H1 (cell line): ENCODE data around the gene DCBLD2. TPM values are rescaled to one million over a fixed set of nuclear protein-coding genes. Genes with fewer than 3 reads are reported as not detected.

Experiments used
- CTCF ChIA-PET: fragments of 300-600 bp; sonication (Branson Sonifier 250); formaldehyde crosslinking; loops from one replicate; lab custom pipeline; 2021; ENCODE audit not compliant: partially characterized antibody; lab: Charles Lee
- POLR2A ChIA-PET: fragments of 300-600 bp; sonication (Branson Sonifier 250); formaldehyde crosslinking; loops from one replicate; lab custom pipeline; 2021; ENCODE audit warnings: inconsistent platforms; ENCODE audit not compliant: partially characterized antibody; lab: Charles Lee
- DNase-seq, 2 experiments: peaks; one replicate each; pipeline versions ENCODE4 v3.0.0 to v3.0.0-alpha.2; 2010 to 2022; ENCODE audit warnings: low spot score in 2 of 2, low read depth in 1 of 2, mixed read lengths in 1 of 2
- FAIRE-seq: peaks from 2 replicates; lab custom pipeline; 2011; peaks lifted over from hg19 to GRCh38; lab: Jason Lieb, UNC
- H2AFZ ChIP-seq: 2 replicates; pipeline ENCODE4 v1.8.1; 2012; ENCODE audit warnings: low read length, inconsistent platforms
- H2AK5ac ChIP-seq: 2 replicates; pipeline ENCODE4 v1.6.1; 2013; ENCODE audit warnings: low read depth, low read length
- H2BK120ac ChIP-seq: replicated peaks from 2 replicates; pipeline ENCODE3; 2013; ENCODE audit warnings: low read depth, low read length, inconsistent platforms
- H2BK12ac ChIP-seq: 2 replicates; pipeline ENCODE4 v1.6.1; 2013; ENCODE audit warnings: low read depth, low read length
- H2BK15ac ChIP-seq: 2 replicates; pipeline ENCODE4 v1.6.1; 2013; ENCODE audit warnings: low read length
- H2BK20ac ChIP-seq: 2 replicates; pipeline ENCODE4 v1.6.1; 2013; ENCODE audit warnings: low read length
- H2BK5ac ChIP-seq: 2 replicates; pipeline ENCODE4 v1.6.1; 2013; ENCODE audit warnings: low read depth, low read length
- H3K14ac ChIP-seq: 2 replicates; pipeline ENCODE4 v1.6.1; 2013; ENCODE audit warnings: inconsistent platforms; ENCODE audit not compliant: insufficient read length
- H3K18ac ChIP-seq: 2 replicates; pipeline ENCODE4 v1.6.1; 2013; ENCODE audit warnings: low read length; ENCODE audit errors: extremely low read depth
- H3K23ac ChIP-seq: 2 replicates; pipeline ENCODE4 v1.6.1; 2013; ENCODE audit warnings: inconsistent platforms; ENCODE audit not compliant: insufficient read length
- H3K23me2 ChIP-seq: 2 replicates; pipeline ENCODE4 v1.6.1; 2013; ENCODE audit warnings: low read depth, low read length
- H3K27ac ChIP-seq: 2 replicates; pipeline ENCODE4 v1.6.1; 2011; ENCODE audit warnings: low read depth, low read length, inconsistent platforms
- H3K27me3 ChIP-seq, 4 experiments: replicated peaks in 1 of 4; 1 replicate in 1 of 4; 2 replicates in 3 of 4; pipeline versions ENCODE4 v1.6.1 to v1.8.1; 2011 to 2013; ENCODE audit warnings: low read length in 3 of 4, mild to moderate bottlenecking in 3 of 4, inconsistent platforms in 2 of 4, mixed read lengths in 2 of 4, moderate library complexity in 1 of 4; ENCODE audit not compliant: control insufficient read depth in 3 of 4, insufficient read depth in 3 of 4; ENCODE audit errors: extremely low read depth in 1 of 4
- H3K36me3 ChIP-seq, 4 experiments: 2 replicates each; pipeline versions ENCODE4 v1.6.1 to v1.8.1; 2011 to 2013; ENCODE audit warnings: mild to moderate bottlenecking in 4 of 4, low read length in 3 of 4, moderate library complexity in 2 of 4, control low read depth in 1 of 4, inconsistent platforms in 1 of 4; ENCODE audit not compliant: insufficient read depth in 4 of 4, control insufficient read depth in 2 of 4
- H3K4ac ChIP-seq: replicated peaks from 2 replicates; pipeline ENCODE3; 2013; ENCODE audit warnings: low read length, low read depth, mixed read lengths, inconsistent platforms; ENCODE audit not compliant: insufficient read length
- H3K4me1 ChIP-seq, 4 experiments: replicated peaks in 1 of 4; 1 replicate in 1 of 4; 2 replicates in 3 of 4; pipeline versions ENCODE4 v1.6.1 to v1.8.1; 2011 to 2013; ENCODE audit warnings: low read length in 3 of 4, inconsistent platforms in 2 of 4, mixed read lengths in 1 of 4; ENCODE audit not compliant: insufficient read depth in 4 of 4, control insufficient read depth in 3 of 4
- H3K4me2 ChIP-seq, 2 experiments: 2 replicates each; pipeline versions ENCODE4 v1.6.1 to v1.8.1; 2011 to 2013; ENCODE audit warnings: low read depth in 2 of 2, low read length in 2 of 2, control low read depth in 1 of 2, inconsistent platforms in 1 of 2, mild to moderate bottlenecking in 1 of 2; ENCODE audit not compliant: insufficient read depth in 1 of 2
- H3K4me3 ChIP-seq, 4 experiments: fragments of 200-600, 300-600 bp in 1 of 4; sonication (generic), shearing (Covaris generic), sonication (Bioruptor Twin) in 1 of 4; 2 replicates each; pipeline versions ENCODE4 v1.5.1 to v1.8.1; 2011 to 2016; ENCODE audit warnings: low read length in 4 of 4, low read depth in 3 of 4, control low read depth in 2 of 4, inconsistent platforms in 2 of 4, mild to moderate bottlenecking in 2 of 4, mixed read lengths in 1 of 4, moderate library complexity in 1 of 4; ENCODE audit not compliant: insufficient read depth in 2 of 4; ENCODE audit errors: extremely low read depth in 1 of 4
- H3K56ac ChIP-seq: replicated peaks from 2 replicates; pipeline ENCODE3; 2013; ENCODE audit warnings: low read depth, mild to moderate bottlenecking, mixed read lengths, low read length, inconsistent platforms; ENCODE audit not compliant: insufficient read length
- H3K79me1 ChIP-seq: 2 replicates; pipeline ENCODE4 v1.6.1; 2013; ENCODE audit warnings: low read depth, low read length, control low read depth
- H3K79me2 ChIP-seq, 2 experiments: 2 replicates each; pipeline versions ENCODE4 v1.6.1 to v1.8.1; 2012 to 2013; ENCODE audit warnings: low read length in 2 of 2, mild to moderate bottlenecking in 2 of 2, inconsistent platforms in 1 of 2; ENCODE audit not compliant: insufficient read depth in 2 of 2, control insufficient read depth in 1 of 2
- H3K9ac ChIP-seq, 4 experiments: replicated peaks in 1 of 4; 1 replicate in 1 of 4; 2 replicates in 3 of 4; pipeline versions ENCODE4 v1.6.1 to v1.8.1; 2011 to 2013; ENCODE audit warnings: low read depth in 3 of 4, low read length in 3 of 4, control low read depth in 2 of 4, mild to moderate bottlenecking in 2 of 4, moderate library complexity in 2 of 4, inconsistent platforms in 1 of 4; ENCODE audit errors: extremely low read depth in 1 of 4
- H3K9me3 ChIP-seq, 2 experiments: 2 replicates each; pipeline versions ENCODE4 v1.6.1 to v1.8.1; 2012 to 2013; ENCODE audit warnings: mild to moderate bottlenecking in 2 of 2, moderate library complexity in 2 of 2, control low read depth in 1 of 2, inconsistent platforms in 1 of 2, low read depth in 1 of 2, low read length in 1 of 2, mixed read lengths in 1 of 2; ENCODE audit not compliant: insufficient read depth in 2 of 2
- H4K20me1 ChIP-seq, 2 experiments: replicated peaks in 1 of 2; 2 replicates each; pipeline versions ENCODE3 to v1.8.1; 2011 to 2013; ENCODE audit warnings: inconsistent platforms in 2 of 2, low read length in 2 of 2, mild to moderate bottlenecking in 1 of 2; ENCODE audit not compliant: insufficient read depth in 2 of 2, control insufficient read depth in 1 of 2
- H4K5ac ChIP-seq: 2 replicates; pipeline ENCODE4 v1.6.1; 2013; ENCODE audit warnings: low read length, low read depth, mixed read lengths, inconsistent platforms; ENCODE audit not compliant: insufficient read length
- H4K8ac ChIP-seq: 2 replicates; pipeline ENCODE4 v1.8.0; 2013; ENCODE audit warnings: mild to moderate bottlenecking, moderate library complexity, low read length, inconsistent platforms; ENCODE audit not compliant: insufficient read depth; ENCODE audit errors: extremely low read depth
- H4K91ac ChIP-seq: replicated peaks from 2 replicates; pipeline ENCODE3; 2013; ENCODE audit warnings: low read length, mixed read lengths, inconsistent platforms; ENCODE audit not compliant: insufficient read length
- ATF3 ChIP-seq: IDR thresholded peaks from 2 replicates; pipeline ENCODE4 v1.6.1; 2011; ENCODE audit warnings: low read depth, mild to moderate bottlenecking, low read length; ENCODE audit not compliant: insufficient read depth
- EGR1 ChIP-seq: IDR thresholded peaks from 2 replicates; pipeline ENCODE4 v1.6.1; 2011; ENCODE audit warnings: low read depth, low read length, borderline replicate concordance
- PHF8 ChIP-seq: fragments of 200-600 bp; sonication (generic); conservative IDR thresholded peaks from 2 replicates; pipeline ENCODE4 v1.7.1; 2012; ENCODE audit warnings: low read depth, mild to moderate bottlenecking, inconsistent platforms, low read length, moderate library complexity
- RFX5 ChIP-seq: IDR thresholded peaks from 2 replicates; pipeline ENCODE4 v1.6.1; 2011; ENCODE audit warnings: low read depth, low read length, improper control_type of control experiment, borderline replicate concordance
- TAF7 ChIP-seq: optimal IDR thresholded peaks from 2 replicates; pipeline ENCODE3; 2011; ENCODE audit warnings: low read depth, mild to moderate bottlenecking, inconsistent platforms, low read length, moderate library complexity, borderline replicate concordance
- WGBS, 2 experiments: shearing (Covaris generic) in 1 of 2; methylation state at CpG; one replicate each; pipeline versions ENCODE4 v1.1.6 to v1.1.7; 2013 to 2015; ENCODE audit warnings: low lambda C conversion rate in 2 of 2, mixed read lengths in 2 of 2, inconsistent platforms in 1 of 2, low coverage in 1 of 2, missing lambda C conversion rate in 1 of 2; ENCODE audit not compliant: insufficient replicate concordance in 2 of 2, insufficient coverage in 1 of 2, insufficient read length in 1 of 2; ENCODE audit errors: extremely low coverage in 1 of 2, missing lambda C conversion rate in 1 of 2; 5-methylcytosine and 5-hydroxymethylcytosine counted together
- polyA plus RNA-seq, 7 experiments: library from polyadenylated mRNA; depleted of rRNA in 3 of 7; stranded (reverse) in 5 of 7; unstranded in 2 of 7; fragments of >200 nt in 5 of 7; fragments of 200-250 nt in 2 of 7; gene quantifications; 1 replicate in 5 of 7; 2 replicates in 1 of 7; 4 replicates in 1 of 7; pipeline versions ENCODE4 v1.2.1 to v1.2.3, GENCODE V29; 2011 to 2013; ENCODE audit warnings: missing spikeins in 2 of 7, mixed read lengths in 2 of 7
- total RNA-seq: library from RNA; stranded (reverse); fragmentation: NEBNext Ultra II Directional; extraction: Animal tissue kit (Norgen Biotek cat#: 25700); gene quantifications from 2 replicates; pipeline ENCODE4 v1.2.1, GENCODE V29; 2021

The DCBLD2 gene
- total and polyA plus RNA-seq, 2 of the 8 experiments (the other 6 are each of a cell fraction or from before 2014, with no cell fraction given): 19.6 to 63.8 TPM

GRCh38 chr3:98780343-98780742 lies 121.2 kb downstream of the DCBLD2 start:
- H4K20me1 ChIP-seq: no peaks in the 10 kb centered on the region
- no peak overlapping the region for H2AK5ac ChIP-seq
- H3K23me2 ChIP-seq: no peaks in the 10 kb centered on the region
- TF ChIP-seq ATF3: no peak
- TF ChIP-seq RFX5: no peak
- no peak for TF ChIP-seq EGR1
- TF ChIP-seq PHF8: no peak
- TF ChIP-seq TAF7: no peak
- H3K4ac ChIP-seq: no peak overlapping the region
- no peak overlapping the region for H3K9ac ChIP-seq
- H3K36me3 ChIP-seq: no peaks in the 10 kb centered on the region; a peak in 2 of 8 replicates
- H4K8ac ChIP-seq: no peak overlapping the region
- H3K9me3 ChIP-seq: no peaks in the 10 kb centered on the region
- no peak overlapping the region for H4K91ac ChIP-seq
- no peak overlapping the region for H2BK120ac ChIP-seq
- CTCF ChIA-PET: interaction anchor here (0.6 to 1.1 kb wide), 4 partner anchors 11 to 122 kb away, joined by 3 to 4 read pairs (median 4); no protein-coding TSS in a partner anchor
- H3K4me2 ChIP-seq: no peak overlapping the region
- no peak overlapping the region for H2BK15ac ChIP-seq
- no peak overlapping the region for H3K23ac ChIP-seq
- H3K4me3 ChIP-seq: no peak overlapping the region
- 90% methylated on average over 2 of the region's 2 CpGs; no CpG with 5 or more reads in 1 of the 2 experiments for WGBS, 2 experiments
- no peaks in the 10 kb centered on the region for H3K4me1 ChIP-seq
- POLR2A ChIA-PET: no interaction called here
- H3K18ac ChIP-seq: no peak overlapping the region
- H2BK20ac ChIP-seq: no peak overlapping the region
- H3K56ac ChIP-seq: no peak overlapping the region
- no peak overlapping the region for H2AFZ ChIP-seq
- H2BK5ac ChIP-seq: no peak overlapping the region
- H3K14ac ChIP-seq: no peak overlapping the region
- H2BK12ac ChIP-seq: no peak overlapping the region
- H3K79me2 ChIP-seq: no peaks in the 10 kb centered on the region
- no peak overlapping the region for H4K5ac ChIP-seq
- no peaks in the 10 kb centered on the region for H3K79me1 ChIP-seq
- DNase-seq (no peak), FAIRE-seq (no peak)
- no peak overlapping the region for H3K27ac ChIP-seq
- H3K27me3 ChIP-seq: no peaks in the 10 kb centered on the region
